Epithelial cell of proximal tubule (primary cell): ENCODE results near the gene ANKRD1. TPM values are rescaled to one million over a fixed set of nuclear protein-coding genes. Genes with fewer than 3 reads are reported as not detected.

Experiments used
- DNase-seq: peaks from one replicate; pipeline ENCODE4 v3.0.0-alpha.2; 2011; ENCODE audit warnings: low read depth
- H3K4me3 ChIP-seq: 2 replicates; pipeline ENCODE4 v1.5.1; 2011; ENCODE audit warnings: low read depth, mild to moderate bottlenecking, low read length
- CTCF ChIP-seq: conservative IDR thresholded peaks from 2 replicates; pipeline ENCODE4 v1.5.1; 2012; ENCODE audit warnings: low read depth, mild to moderate bottlenecking, low read length
- total RNA-seq: library from RNA; depleted of rRNA; stranded (reverse); fragments of >200 nt; gene quantifications from 2 replicates; pipeline ENCODE4 v1.2.3, GENCODE V29; 2015

ANKRD1 gene
- total RNA-seq, 1 donor from 2014 or later: 72.2 TPM

DNA sequence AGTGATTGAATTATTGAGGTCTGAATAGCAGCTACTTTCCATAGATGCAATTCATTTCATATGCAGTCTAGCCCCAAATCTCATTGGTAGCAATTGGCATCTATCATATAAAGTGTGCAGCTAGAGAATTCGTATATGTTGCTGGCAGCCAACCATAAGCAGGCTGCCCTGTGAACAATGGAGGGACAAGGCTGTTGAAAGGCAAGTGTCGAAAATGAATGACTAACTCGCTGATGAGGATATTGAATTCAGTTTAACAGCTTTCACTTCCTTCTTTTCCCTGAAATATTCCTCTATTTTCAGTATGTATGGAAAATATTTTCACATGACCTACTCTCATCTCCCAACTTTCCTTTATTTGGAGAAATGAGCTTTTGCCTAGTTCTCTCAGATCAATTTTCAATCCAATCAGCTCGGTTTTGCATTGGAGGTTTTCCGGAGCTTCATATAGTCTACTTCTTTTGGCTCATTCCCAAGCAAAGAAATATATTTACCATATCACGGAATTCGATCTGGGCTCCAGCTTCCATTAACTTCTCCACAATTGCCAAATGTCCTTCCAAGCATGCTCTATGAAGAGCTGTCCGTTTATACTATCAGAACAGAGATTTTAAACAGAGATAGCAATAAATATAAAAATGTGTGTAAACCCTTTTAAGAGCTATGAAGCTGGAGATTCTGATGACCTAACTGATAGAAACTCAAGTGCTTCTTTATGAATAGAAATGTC lies 3.5 kb downstream of the ANKRD1 start:
- TF ChIP-seq CTCF: no peak
- no peak overlapping the region for H3K4me3 ChIP-seq
- no peak for DNase-seq

GRCh38 chr10:90916392-90917237 lies 4.3 kb downstream of the ANKRD1 start:
- DNase-seq: no peak
- H3K4me3 ChIP-seq: no peak overlapping the region
- TF ChIP-seq CTCF: no peak

DNA sequence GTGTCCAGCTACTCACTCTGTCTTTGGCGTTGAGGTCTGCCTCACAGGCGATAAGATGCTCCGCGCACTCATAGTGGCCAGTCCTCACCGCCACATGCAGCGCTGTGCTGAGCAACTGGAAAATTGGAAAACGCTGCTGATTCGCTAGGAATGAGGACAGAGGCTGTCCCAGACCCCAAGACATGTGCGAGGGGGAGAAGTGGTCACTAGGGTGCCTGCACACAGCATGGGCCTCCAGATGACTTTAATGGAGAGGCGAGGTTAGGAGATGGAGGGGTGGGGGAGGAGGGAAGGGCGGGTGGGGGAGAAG lies 5.2 kb downstream of the ANKRD1 start:
- no peak for TF ChIP-seq CTCF
- no peak for DNase-seq
- no peak overlapping the region for H3K4me3 ChIP-seq

DNA sequence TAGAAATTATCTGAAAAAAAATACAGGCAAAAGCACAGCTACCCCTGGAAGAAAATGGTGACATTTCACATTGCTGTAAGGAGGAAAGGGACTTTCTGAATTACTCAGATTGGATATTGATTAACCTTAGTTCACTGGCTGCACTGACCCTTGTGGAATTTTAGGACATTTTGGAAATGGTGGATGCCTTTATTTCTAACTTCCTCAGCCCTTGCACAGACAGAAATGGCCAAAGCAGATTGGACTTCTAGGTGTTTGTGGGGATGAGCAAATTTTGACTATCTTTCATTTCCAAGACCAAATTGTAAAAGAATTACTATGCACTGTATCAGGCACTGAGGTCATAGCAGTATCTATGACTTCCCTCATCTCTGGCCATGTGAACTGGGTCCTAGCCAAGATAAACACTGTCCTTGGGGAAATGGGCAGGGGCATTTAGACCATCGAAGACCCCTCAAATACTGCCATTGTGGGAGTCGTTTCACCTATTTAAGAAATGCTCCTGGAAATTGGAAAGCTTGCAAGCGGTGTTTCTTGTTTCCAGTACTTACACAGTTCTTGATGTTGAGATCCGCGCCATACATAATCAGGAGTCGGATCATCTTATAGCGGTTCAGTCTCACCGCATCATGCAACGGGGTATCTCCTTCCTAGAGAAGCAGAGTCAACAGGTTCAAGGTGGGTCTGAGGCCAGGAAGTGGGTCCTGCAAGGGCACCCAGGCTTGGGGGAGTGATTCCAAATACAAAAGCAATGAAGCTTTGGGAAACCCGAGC lies 5.7 kb downstream of the ANKRD1 start:
- no peak for TF ChIP-seq CTCF
- no peak overlapping the region for H3K4me3 ChIP-seq
- no peak for DNase-seq

DNA sequence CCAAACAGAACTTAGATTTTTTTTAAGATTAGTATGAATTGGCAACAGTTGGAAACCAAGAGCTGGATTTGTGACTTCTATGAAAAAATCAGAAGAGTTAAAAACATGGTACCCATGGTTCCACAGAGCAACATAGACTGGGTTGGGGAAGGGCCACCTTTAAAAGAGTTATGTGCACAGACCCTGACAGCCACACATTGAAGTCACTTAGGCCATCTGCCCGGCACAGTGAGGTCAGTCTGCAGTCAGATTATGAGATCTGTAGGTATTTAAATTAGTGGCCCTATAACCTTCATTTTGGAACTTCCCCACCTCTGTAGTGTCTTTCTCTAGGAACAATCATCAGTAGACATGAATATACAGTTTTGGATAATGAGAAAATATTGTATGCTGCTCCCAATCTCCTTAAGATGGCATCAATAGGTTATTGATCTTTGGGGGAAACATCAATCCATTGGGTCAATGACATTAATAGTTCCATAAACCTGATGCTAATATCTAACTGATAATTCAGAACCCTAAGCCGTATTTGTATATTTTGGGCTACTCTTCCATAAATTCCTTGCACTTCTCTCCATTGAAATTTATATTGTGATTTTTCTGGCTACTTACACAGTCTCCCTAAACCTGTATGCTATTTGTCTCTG lies 7.0 kb downstream of the ANKRD1 start:
- no peak overlapping the region for H3K4me3 ChIP-seq
- no peak for TF ChIP-seq CTCF
- no peak for DNase-seq

DNA sequence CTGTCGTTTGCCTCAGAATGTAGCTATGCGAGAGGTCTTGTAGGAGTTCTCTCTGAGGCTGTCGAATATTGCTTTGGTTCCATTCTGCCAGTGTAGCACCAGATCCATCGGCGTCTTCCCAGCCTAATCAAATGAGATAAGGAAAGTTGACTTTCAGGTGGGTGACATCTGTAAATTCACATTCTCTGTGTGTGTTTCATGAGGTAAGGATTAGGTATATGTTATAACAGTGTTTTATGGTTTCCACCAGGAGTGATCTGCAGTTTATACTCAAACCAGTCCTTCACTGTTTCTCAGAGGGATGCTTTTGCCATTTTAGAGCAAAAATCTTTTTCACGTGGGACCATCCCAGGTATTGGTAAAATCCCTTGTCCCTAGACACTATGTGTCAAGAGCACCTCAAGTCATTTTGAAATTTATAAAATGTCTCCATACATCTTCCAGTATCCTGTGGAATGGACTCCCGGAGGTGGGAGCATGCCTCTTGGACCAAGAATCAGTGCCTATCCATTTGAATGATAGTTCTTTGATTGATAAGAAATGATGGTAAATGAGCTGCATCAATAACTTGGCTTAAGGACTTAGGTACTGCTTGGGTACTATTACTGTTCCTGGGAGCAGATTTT lies 7.9 kb downstream of the ANKRD1 start:
- no peak overlapping the region for H3K4me3 ChIP-seq
- no peak for DNase-seq
- no peak for TF ChIP-seq CTCF
